LHCN-M2 (cell line): ENCODE measurements around the gene KRT32. TPM values are rescaled to one million over a fixed set of nuclear protein-coding genes. Genes with fewer than 3 reads are reported as not detected.
"Not testable (repeated sequence)": the region's sequence is repeated elsewhere in the genome, so short reads cannot be mapped to it uniquely, and the experiment has no call there.

Experiments used
- DNase-seq: peaks from one replicate; pipeline ENCODE4 v3.0.0-alpha.2; 2012; ENCODE audit warnings: low read depth
- total RNA-seq: library from RNA; depleted of rRNA; stranded (reverse); fragments of >200 nt; gene quantifications from 2 replicates; pipeline ENCODE4 v1.2.3, GENCODE V29; 2014

The KRT32 gene
- total RNA-seq, 1 experiment from 2014 or later, result not detected

DNA sequence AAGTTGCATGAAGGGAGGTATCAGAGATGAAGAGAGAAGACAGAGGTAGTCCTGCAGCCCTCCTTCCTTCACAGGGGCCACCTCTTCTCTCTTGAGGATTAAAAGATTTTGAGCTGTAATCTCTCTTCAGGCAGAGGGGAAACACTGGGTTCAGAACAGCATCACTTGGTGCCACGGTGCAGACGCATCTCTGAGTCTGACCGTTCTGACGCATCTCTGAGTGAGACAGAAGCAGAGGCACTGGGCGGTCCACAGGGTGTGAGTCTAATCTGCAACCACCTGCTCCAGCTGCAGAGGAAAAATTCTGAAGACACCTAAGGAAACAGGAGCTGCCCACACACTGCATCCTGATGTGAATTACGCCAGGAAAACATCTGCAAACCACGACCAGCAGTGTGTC is 37.5 kb downstream of the KRT32 start:
- no peak for DNase-seq

DNA sequence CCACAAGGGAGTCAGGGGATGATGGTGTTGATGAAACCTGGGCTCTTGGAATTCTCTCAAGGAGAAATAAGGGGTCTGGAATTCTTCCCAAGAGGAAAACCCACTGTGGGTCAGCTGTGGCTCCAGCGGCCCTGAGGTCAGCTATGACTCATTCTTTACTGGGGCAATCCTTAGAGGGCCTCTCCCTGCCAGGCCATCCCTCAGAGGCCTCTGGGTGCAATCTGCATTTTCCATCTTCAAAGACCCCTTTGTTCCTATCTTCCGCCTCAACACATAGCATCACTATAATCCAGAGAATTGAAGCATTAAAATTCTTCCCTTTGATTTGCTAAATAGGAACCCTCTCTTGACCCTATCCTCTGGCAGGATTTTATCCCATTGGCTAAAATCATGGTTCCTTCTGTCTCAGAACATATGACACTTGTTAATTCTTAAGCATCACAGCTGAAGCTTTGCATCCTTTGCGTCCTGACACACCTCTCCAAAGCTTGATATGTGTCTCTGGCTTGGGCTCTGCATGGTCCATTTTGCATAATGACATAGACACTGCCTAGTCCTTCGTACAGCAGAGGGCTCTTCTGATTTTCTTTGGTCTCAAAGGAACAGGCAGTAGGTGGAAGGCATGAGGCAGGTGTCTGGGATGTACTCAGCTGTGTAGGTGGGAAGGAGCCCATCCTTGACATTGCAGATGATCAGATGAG is 38.4 kb downstream of the KRT32 start:
- DNase-seq, result no peak

DNA sequence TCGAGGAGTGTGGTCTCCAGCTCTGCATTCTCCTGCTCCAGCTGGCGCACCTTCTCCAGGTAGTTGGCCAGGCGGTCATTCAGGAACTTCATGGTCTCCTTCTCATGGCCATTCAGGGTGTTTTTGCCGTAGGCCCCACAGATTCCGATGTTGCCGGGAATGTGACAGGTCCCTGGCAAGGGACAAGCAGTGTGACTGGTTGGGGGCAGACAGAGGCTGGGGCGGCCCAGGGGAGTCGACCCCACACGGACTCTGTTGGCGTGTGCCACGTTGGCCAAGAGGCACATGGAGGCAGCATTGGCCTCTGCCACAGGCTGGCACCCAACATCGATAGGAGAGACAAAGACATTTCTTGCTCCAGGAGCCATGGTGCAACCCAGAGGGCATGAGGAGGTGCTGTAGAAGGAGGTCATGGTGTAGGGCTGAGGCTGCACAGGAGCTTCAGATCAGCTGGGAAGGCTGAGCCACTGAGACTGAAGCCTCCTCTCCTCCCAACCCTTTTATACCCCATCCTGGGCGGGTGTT is 43.0 kb downstream of the KRT32 start, which contains the start of gene KRT37:
TSS of gene KRT37 (minus strand) at position 475 of the 525 bp plus-strand sequence. CDS start at position 413, 62 bp downstream.
- no peak for DNase-seq

DNA sequence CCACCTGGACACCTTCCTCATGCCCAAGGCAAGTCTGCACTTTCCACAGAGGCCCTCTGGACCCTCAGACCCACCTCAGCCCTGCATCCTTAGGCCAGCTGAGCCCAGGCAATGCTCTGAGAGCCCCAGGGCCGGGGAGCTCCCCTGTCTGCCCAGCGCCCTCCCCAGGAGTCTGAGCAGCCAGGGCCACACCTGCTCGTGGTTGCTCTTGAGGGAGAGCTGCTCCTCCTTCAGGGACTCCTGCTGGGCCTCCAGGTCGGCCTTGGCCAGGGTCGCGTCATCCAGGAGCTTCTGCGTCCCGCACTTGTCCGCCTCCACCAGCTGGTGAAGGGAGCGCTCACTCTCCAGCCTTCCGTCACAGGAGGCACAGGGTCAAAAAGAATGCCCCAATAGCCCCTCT is 44.6 kb downstream of the KRT32 start:
- DNase-seq, result not testable (repeated sequence)

DNA sequence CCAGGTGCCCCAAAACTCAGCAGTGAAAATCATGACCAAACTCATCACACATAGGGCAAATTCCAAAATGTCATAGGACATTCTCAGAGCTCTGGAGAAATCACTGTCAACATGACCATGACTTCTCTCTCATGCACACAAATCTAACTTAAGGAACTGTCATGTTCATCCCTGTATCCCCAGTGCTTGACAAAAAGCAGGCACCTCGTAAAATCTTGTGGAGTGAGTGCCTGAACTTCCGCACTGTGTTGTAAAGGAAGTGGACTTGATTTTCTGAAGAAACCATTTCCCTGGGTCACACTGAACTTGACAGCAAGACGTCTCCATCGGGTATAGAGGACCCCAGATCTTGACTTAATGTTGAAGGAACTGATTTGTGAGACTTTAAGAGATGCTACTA is 45.6 kb downstream of the KRT32 start:
- no peak for DNase-seq

DNA sequence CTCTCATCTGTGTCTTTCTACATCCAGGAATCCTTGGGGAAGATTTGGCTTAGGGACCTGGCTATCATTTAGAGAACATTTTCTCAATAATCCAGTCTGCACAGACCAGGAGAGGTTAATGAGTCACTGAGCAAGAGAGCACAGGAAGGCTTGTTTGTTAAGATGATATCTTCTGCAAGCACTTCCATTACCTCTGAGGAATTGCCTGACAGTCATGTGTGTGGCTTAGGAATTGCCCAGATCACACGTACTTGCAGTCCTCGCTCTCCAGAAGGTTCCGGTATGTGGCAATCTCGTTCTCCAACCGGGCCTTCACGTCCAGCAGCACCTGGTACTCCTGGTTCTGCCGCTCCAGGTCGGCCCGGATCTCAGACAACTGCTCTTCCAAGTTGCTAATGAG is 46.1 kb downstream of the KRT32 start:
- no peak for DNase-seq

DNA sequence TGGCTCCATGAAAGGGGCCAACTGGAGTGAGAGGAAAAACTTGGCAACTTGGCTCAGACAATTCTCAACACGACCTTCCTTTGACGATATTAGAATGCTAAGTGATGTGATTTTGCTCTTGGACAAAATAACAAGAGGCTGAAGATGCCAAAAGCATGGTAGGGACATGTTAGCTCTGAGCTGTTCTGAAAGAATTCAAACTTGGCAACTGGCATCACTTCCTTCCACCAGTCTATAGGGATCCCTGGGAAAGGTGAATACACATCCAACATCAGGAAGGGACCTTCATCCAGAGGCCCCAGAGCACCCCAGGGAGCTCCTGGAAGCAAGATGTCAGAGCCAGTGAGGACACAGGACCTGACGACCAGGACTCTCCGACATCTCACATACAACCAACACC is 47.1 kb downstream of the KRT32 start:
- no peak for DNase-seq

DNA sequence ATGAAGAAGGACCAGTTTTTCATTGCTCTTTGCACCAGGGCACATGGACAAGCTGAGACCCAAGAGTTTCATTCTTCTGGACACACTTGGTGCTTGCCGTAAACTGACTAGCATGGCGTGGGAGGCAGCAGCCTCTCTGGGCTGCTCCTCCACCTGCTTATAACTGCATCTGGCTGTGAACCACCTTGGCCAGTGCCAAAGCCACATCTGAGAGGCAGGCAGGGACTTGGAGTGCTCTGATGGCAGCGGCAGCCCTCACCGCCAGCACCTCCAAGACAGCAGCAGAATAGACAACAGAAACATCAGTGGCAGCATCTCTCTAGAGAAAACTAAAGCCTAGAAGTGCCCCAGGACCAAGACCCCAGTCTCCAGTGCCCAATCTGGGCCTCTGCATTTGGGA is 47.5 kb downstream of the KRT32 start:
- DNase-seq, result no peak

DNA sequence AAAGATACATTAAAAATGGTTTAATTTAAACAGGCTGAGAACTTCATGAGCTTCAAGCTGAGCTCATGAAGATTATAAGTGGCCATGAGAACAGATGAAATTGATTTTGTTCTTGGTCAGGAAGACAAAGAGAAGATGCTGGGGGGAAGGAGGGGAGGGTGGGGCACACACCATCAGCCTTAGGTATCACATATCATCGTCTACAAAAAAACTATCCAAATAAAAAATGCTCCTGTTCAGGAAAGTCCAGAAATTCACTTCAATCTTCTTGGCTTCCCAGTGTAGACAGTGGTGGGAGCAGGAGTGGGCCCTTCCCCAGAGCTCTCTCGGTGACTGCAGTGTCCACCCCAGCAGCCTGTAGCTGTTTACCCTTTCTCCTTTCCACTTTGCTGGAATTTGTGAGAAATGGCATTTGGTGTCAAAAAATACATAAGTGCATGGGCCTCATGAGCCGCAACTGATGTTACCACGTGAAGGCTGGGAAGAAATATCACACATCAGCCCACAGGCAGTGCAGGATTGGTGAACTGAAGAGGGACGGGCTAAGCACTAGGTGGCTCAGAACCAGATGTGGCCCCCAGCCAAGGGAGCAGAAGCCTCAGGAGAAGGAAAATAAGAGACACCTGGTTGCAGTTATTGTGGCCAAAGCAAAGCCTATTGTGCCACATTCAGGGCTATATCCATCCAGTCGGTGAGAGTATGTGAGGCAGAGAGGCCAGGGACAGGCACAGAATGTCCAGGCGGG is 48.9 kb downstream of the KRT32 start:
- DNase-seq, result no peak

DNA sequence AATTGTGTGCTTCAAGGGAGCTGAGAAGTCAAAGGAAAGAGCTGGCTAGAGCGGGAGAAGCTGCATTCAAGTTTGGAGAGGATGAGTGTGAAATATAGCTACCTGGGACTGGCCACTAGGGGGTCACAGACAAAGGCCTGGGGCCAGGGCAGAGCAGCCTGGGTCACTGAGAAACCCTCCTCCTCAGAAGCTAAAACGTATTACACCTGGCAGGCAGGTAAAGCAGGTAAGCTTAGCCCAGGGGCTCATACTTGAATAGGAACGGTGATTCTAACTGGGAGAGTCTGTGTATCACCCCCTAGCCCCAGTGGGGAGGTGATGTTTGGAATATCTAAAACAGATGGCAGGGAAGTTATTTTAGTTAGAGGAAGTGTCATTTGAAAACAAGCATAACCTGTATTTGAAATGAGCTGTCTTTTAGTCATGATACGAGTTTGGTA is 49.6 kb downstream of the KRT32 start:
- no peak for DNase-seq

DNA sequence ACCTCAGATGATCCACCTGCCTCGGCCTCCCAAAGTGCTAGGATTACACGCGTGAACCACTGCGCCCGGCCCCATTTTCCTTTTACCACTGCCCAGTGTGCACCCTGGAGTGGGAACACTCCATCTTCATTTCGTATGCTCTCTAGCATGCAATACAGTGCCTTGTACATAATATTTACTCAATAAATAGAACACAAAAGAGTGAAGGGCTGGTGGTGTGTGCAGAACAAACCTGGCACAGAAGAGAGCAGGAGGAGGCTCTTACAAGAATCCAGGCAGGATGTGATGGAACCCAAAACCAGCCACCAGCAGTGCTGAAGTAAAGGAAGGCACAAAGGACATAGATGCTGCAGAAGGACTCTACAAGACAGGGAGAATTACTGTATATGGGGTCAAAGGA is 50.1 kb downstream of the KRT32 start:
- no peak for DNase-seq

DNA sequence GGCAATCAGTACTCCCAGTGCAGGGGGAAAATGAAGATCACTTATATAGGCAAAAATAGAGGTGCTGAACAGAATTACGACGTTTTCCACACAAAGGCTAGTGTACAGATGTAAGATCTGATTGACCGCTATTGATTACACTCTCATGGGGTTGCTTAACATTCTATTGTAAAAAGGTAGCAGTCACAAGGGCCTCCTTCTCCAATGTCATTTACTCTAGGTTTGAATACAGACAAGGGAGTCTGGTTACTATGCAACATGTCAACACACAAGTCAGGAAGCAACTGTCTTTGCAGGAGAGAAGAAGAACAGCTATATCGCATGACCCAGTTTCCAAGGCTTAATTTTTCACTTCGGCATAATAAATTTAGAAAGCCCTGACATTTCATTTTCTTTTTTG is 50.7 kb downstream of the KRT32 start:
- no peak for DNase-seq

DNA sequence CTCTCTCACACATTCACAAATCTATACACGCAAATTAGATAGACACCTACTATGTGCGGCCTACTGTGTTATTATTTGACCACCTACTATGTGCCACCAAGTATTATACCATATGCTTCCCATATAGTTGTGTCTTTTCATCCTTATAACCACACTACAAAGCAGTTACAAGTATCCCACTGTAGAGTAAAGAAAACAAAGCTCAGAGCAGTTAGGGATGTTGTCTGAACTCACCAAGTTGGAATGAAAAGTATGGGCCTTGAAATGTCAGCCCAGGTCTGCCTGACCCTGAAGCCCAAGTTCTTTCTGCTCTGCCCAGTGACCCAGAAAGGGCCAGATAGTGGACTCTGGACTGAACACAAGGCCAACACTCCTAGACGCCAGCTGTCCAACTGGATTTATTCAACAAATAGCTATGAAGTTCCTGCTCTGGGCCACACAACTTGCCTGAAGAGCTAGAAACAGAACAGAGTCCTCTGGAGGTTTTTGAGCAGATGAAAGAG is 51.3 kb downstream of the KRT32 start:
- peak; percentile 41 for DNase-seq

DNA sequence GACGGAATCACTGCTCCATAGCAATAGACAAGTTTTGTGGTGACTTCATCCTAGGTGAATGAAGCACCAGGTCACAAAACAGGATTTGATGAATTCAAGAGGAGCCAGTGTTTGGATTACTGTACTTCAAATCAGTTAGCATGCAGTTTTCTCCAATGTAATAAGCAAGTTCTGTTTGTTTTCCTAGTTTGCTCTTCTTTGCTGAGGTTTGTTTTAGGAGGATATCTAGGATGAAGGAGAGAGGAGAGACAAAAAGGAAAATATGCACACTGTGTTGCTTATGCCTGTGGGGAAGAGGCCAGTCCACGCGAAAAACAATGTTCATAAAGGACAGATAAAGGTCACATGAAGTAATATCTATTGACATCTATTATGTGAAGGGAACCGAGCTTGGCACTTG is 51.8 kb downstream of the KRT32 start:
- DNase-seq, result no peak

DNA sequence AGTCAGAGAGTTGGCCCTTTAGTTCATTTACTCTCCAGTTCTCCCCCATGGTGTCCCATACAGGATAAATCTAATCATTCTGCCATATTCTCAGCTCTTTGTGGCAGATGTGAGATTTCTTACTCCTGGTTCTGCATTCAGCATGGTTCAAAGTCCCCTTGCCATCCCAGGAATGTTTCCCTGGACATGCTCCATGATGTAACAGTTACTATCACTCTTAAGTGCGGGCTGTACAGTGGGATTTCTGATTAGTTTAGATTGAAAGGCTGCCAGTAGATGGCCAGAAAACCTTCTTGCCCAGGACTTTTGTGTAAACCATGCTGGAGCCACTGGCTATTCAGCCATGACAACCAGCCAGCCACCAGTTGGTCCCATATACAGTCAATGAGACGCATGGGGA is 53.2 kb downstream of the KRT32 start:
- no peak for DNase-seq

DNA sequence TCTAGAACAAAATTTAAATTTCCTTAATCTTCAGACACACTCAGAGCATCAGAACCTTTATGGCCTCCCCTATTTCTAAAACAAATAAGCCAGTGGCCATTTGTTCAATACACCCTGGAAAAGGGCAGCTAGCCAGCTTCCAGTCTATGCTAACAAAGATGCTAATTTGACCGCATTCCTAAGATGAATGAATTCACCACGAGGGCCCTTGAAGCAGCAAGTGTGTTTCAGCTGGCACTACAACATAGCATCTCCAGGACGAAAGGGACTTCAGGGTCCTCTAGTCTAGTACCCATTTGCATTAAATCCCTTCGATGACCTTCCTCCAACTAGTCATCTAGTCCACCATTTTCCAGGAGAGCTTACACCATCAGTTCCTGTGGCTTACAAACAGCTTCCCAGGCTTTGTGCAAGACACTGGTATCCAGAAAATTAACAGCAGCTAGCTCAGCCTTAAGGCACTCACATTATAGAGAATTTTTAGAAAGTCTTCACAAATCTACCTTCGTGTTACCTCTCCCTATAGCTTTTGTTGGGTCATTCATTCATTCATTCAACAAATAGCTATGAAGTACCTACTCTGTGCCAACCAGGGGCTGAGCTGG is 53.7 kb downstream of the KRT32 start:
- no peak for DNase-seq

DNA sequence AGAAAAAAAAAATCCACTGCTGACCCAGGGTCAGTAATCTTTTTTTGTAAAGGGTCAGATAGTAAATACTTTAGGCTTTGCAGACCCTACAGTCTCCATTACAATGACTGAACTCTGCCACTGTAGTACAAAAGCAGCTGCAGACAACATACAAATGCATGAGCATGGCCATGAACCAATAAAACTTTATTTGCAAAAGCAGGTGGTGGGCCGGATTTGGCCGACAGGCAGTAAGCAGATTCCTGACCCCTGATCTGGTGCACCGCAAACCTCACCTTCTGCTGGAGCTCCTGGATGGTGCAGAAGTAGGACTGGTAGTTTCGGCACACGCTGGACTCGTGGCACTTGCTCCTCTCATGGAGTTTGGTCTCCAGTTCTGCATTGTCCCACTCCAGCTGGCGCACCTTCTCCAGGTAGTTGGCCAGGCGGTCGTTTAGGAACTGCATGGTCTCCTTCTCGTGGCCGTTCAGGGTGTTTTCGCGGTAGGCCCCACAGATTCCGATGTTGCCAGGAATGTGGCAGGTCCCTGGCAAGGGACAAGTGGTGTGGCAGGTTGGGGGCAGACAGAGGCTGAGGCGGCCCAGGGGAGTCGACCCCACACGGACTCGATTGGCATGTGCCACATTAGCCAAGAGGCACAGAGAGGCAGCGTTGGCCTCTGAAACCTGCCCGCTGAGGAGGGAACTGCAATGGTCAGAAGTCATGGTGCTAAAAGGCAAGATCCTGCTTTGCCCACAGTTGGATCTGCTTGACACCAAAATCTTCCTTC is 55.9 kb downstream of the KRT32 start:
- DNase-seq, result no peak
